Measurements from ENCODE around the gene GSTCD.

DNA sequence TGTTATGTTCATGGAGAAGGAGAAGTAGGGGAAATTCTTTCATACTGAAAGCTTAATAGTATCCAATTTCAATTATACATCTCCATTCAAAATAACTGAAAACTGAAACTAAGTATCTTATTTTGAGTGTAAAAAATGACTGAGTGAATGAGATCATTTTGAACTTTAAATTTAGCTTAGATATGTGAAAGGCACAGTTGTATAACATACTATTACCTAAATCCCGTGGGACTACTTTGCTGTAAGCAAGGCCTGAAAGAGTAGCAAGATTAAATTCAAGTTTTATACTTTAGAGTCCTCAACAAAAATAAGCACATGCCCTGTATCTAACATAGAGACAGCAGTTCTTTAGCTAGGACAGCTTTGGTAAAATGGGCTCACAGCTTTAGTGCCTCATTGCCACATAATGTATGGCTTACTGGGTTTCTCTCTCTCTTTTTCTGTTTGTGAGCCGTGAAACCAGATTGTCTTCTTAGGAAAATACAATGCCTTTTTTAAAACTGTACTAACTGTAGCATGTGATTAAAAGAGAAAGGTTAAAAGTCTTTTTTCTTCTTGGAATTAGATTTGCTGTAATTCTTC is 43.2 kb downstream of the GSTCD start:
- TF ChIP-seq, protein P1, sequence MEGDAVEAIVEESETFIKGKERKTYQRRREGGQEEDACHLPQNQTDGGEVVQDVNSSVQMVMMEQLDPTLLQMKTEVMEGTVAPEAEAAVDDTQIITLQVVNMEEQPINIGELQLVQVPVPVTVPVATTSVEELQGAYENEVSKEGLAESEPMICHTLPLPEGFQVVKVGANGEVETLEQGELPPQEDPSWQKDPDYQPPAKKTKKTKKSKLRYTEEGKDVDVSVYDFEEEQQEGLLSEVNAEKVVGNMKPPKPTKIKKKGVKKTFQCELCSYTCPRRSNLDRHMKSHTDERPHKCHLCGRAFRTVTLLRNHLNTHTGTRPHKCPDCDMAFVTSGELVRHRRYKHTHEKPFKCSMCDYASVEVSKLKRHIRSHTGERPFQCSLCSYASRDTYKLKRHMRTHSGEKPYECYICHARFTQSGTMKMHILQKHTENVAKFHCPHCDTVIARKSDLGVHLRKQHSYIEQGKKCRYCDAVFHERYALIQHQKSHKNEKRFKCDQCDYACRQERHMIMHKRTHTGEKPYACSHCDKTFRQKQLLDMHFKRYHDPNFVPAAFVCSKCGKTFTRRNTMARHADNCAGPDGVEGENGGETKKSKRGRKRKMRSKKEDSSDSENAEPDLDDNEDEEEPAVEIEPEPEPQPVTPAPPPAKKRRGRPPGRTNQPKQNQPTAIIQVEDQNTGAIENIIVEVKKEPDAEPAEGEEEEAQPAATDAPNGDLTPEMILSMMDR (conservative IDR thresholded peaks at IDR 0.05; ENCODE audit: low read length): no peak
- TF ChIP-seq EZH2phosphoT487 (IDR thresholded peaks at IDR 0.05; ENCODE audit: borderline replicate concordance): no peak

All from Loucy (cell line).